ENCODE measurements around the gene SPRYD4.

GRCh38 chr12:56477521-56478225 is 9.3 kb downstream of the SPRYD4 start:
- TF ChIP-seq CTCF (conservative IDR thresholded peaks at IDR 0.05) (no peak), EZH2 (IDR thresholded peaks at IDR 0.05; ENCODE audit: low read depth) (no peak)

Measured in PC-9 (cell line).